OCI-LY7 (cell line): Measurements from ENCODE around the gene CNGA1. TPM values are rescaled to one million over a fixed set of nuclear protein-coding genes. Genes with fewer than 3 reads are reported as not detected.

Source experiments
- BruUV-seq: library from RNA; stranded (reverse); fragments of 400-500 nt; replicated peaks from 2 replicates; lab custom pipeline; 2021; lab: Mats Ljungman, UMichigan
- CTCF ChIA-PET: fragments of 300-600 bp; sonication (Branson Sonifier 250); formaldehyde crosslinking; loops from one replicate; lab custom pipeline; 2022; ENCODE audit warnings: antibody characterized with exemption; ENCODE audit not compliant: unreplicated experiment; lab: Charles Lee
- POLR2A ChIA-PET: fragments of 300-600 bp; sonication (Branson Sonifier 250); formaldehyde crosslinking; loops from one replicate; lab custom pipeline; 2022; ENCODE audit warnings: antibody characterized with exemption; lab: Charles Lee
- DNase-seq: peaks from one replicate; pipeline ENCODE4 v3.0.0-alpha.2; 2015; ENCODE audit warnings: low spot score
- H2AFZ ChIP-seq: fragments of 200-600 bp; sonication (generic), shearing (Covaris generic); 2 replicates; pipeline ENCODE4 v1.6.1; 2014; ENCODE audit warnings: mild to moderate bottlenecking, antibody characterized with exemption, low read length, moderate library complexity
- H3K27ac ChIP-seq: fragments of 200-600 bp; sonication (generic); 2 replicates; pipeline ENCODE4 v1.5.1; 2014; ENCODE audit warnings: mixed run types, low read depth, mild to moderate bottlenecking, moderate library complexity, low read length, inconsistent platforms; ENCODE audit not compliant: poor library complexity, severe bottlenecking
- H3K36me3 ChIP-seq: fragments of 200-600 bp; sonication (generic); 2 replicates; pipeline ENCODE4 v1.6.1; 2014; ENCODE audit warnings: mild to moderate bottlenecking, antibody characterized with exemption, low read length, moderate library complexity, mixed read lengths; ENCODE audit not compliant: insufficient read depth
- H3K4me1 ChIP-seq: fragments of 200-600 bp; sonication (generic); 2 replicates; pipeline ENCODE4 v1.5.1; 2014; ENCODE audit warnings: mild to moderate bottlenecking, low read length; ENCODE audit not compliant: insufficient read depth, poor library complexity, severe bottlenecking
- H3K4me2 ChIP-seq: fragments of 200-600 bp; sonication (generic); 2 replicates; pipeline ENCODE4 v1.6.1; 2014; ENCODE audit warnings: mild to moderate bottlenecking, low read length
- H3K4me3 ChIP-seq: fragments of 200-600 bp; sonication (generic); 2 replicates; pipeline ENCODE4 v1.5.1; 2014; ENCODE audit warnings: mild to moderate bottlenecking, low read depth, low read length; ENCODE audit not compliant: poor library complexity, severe bottlenecking
- H3K79me2 ChIP-seq: fragments of 200-600 bp; sonication (generic); 2 replicates; pipeline ENCODE4 v1.6.1; 2016; ENCODE audit warnings: low read depth, mild to moderate bottlenecking, low read length, moderate library complexity, mixed read lengths; ENCODE audit not compliant: insufficient read depth
- H3K9me2 ChIP-seq: fragments of 200-600 bp; sonication (generic); 2 replicates; pipeline ENCODE4 v1.6.1; 2016; ENCODE audit warnings: mild to moderate bottlenecking, low read length, mixed read lengths; ENCODE audit not compliant: insufficient read depth
- H3K9me3 ChIP-seq: fragments of 200-600 bp; sonication (generic); 2 replicates; pipeline ENCODE4 v1.6.1; 2014; ENCODE audit warnings: mild to moderate bottlenecking, mixed run types, low read length, mixed read lengths
- H4K20me1 ChIP-seq: fragments of 200-600 bp; sonication (generic); 2 replicates; pipeline ENCODE4 v1.6.1; 2014; ENCODE audit warnings: mild to moderate bottlenecking, antibody characterized with exemption, low read length, moderate library complexity, mixed read lengths; ENCODE audit not compliant: insufficient read depth
- CTCF ChIP-seq: fragments of 200-600 bp; sonication (generic); conservative IDR thresholded peaks from 2 replicates; pipeline ENCODE4 v1.5.1; 2014; ENCODE audit warnings: mild to moderate bottlenecking, antibody characterized with exemption, low read length, moderate library complexity, mixed read lengths
- EZH2phosphoT487 ChIP-seq: fragments of 200-600 bp; sonication (generic); IDR thresholded peaks from 2 replicates; pipeline ENCODE4 v1.6.1; 2018; ENCODE audit warnings: low read depth, borderline replicate concordance, mild to moderate bottlenecking, mixed run types, antibody characterized with exemption, low read length, moderate library complexity, mixed read lengths
- intact Hi-C: fragments of 100-400 bp; cut with micrococcal nuclease; formaldehyde crosslinking; loops from one replicate; pipeline ENCODE4 v1.10.0; 2022; ENCODE audit not compliant: unreplicated experiment
- total RNA-seq, 2 experiments: library from RNA; depleted of rRNA in 1 of 2; stranded (reverse); fragments of >200 nt in 1 of 2; shearing (Covaris generic) in 1 of 2; gene quantifications; 2 replicates each; pipeline ENCODE4 v1.2.3, GENCODE V29; 2014 to 2022

The CNGA1 gene
- total RNA-seq, 2 experiments from 2014 or later, result not detected

- no peak overlapping the region for H3K27ac ChIP-seq
- no peaks in the 10 kb centered on the region for H3K9me2 ChIP-seq
- H3K4me1 ChIP-seq, result no peaks in the 10 kb centered on the region
- H3K9me3 ChIP-seq, result no peaks in the 10 kb centered on the region
- H3K4me3 ChIP-seq, result no peak overlapping the region
- intact Hi-C loops, result no loop called here
- H2AFZ ChIP-seq, result no peak overlapping the region
- no peaks in the 10 kb centered on the region for H3K36me3 ChIP-seq
- H3K79me2 ChIP-seq, result no peaks in the 10 kb centered on the region
- TF ChIP-seq CTCF (no peak), EZH2phosphoT487 (no peak)
- no peaks in the 10 kb centered on the region for H4K20me1 ChIP-seq
- H3K4me2 ChIP-seq, result no peak overlapping the region
- POLR2A ChIA-PET, result interaction anchor here (0.7 kb wide), 1 partner anchor 15 kb away, joined by 3 read pairs; no protein-coding TSS in a partner anchor
- CTCF ChIA-PET, result no interaction called here
- no peak for DNase-seq
- no TSS peak for BruUV-seq
These were observed 44.3 kb downstream of the CNGA1 start for GRCh38 chr4:47972181-47972580.

DNA sequence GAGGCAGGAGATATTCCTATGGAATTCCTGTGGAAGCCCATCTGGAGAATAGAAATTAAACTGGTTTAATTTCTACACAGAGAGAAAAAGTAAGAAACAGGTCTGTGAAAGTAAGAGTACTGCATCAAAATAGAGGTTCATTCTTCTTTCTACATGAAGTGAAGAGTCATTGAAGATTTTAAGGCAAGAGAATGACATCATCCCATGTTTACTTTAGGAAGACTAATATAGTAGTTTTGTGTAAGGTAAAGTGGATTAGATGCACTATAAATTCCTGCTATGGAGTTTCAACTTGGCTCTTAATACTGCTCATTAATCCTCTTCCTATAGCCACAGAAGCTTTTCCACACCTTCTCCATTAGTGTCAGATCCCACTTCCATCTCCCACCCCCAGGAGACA lies 47.6 kb downstream of the CNGA1 start:
- CTCF ChIA-PET, result no interaction called here
- BruUV-seq, result no TSS peak
- TF ChIP-seq EZH2phosphoT487, result no peak
- TF ChIP-seq CTCF, result no peak
- H3K27ac ChIP-seq, result no peak overlapping the region
- POLR2A ChIA-PET, result no interaction called here
- no peak overlapping the region for H2AFZ ChIP-seq
- H3K9me3 ChIP-seq, result no peaks in the 10 kb centered on the region
- no peaks in the 10 kb centered on the region for H4K20me1 ChIP-seq
- H3K4me1 ChIP-seq, result no peaks in the 10 kb centered on the region
- intact Hi-C loops, result no loop called here
- no peak overlapping the region for H3K4me2 ChIP-seq
- no peak overlapping the region for H3K4me3 ChIP-seq
- H3K79me2 ChIP-seq, result no peaks in the 10 kb centered on the region
- no peaks in the 10 kb centered on the region for H3K36me3 ChIP-seq
- no peak for DNase-seq
- H3K9me2 ChIP-seq, result no peaks in the 10 kb centered on the region

DNA sequence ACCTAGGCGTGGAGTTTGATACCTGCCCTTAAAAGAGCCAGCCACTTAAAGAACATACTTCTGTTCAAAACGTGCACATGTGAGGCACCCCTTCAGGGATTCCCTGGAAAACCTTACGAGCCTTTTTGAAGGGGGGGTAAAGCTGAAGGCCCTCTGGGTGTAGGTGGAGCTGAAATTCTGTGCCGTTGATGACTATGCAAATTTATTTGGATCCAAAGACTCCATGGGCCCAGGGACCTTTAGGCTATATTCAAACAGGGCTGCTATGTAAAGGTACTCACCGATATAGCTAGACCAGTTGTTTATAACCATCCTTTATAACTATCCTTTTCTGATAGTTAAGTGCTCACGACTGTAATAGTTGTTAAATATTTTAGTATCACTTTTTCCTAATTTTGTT lies 61.8 kb downstream of the CNGA1 start:
- Histone ChIP-seq H4K20me1 (no peaks in the 10 kb centered on the region), H3K4me3 (no peak overlapping the region), H3K79me2 (no peaks in the 10 kb centered on the region), H3K4me1 (no peaks in the 10 kb centered on the region), H3K4me2 (no peak overlapping the region), H3K36me3 (no peaks in the 10 kb centered on the region), H2AFZ (no peak overlapping the region), H3K9me3 (no peaks in the 10 kb centered on the region), H3K27ac (no peak overlapping the region), H3K9me2 (no peaks in the 10 kb centered on the region)
- intact Hi-C loops, result no loop called here
- BruUV-seq, result no TSS peak
- TF ChIP-seq EZH2phosphoT487 (no peak), CTCF (no peak)
- DNase-seq, result no peak
- ChIA-PET CTCF (no interaction called here), POLR2A (no interaction called here)
